ENCODE measurements around the gene NAA38. TPM values are rescaled to one million over a fixed set of nuclear protein-coding genes. Genes with fewer than 3 reads are reported as not detected.

NAA38 gene
- total RNA-seq, 2 experiments from 2014 or later, result 15.4 to 16.3 TPM

- TF ChIP-seq CTCF (IDR thresholded peaks at IDR 0.05), result no peak
- Mint-ChIP-seq H3K9me3 (no peaks in the 10 kb centered on the region), H3K27ac (no peak overlapping the region), H3K27me3 (no peaks in the 10 kb centered on the region), H3K4me3 (no peak overlapping the region), H3K36me3 (ENCODE audit: low read depth) (peaks cover 63% of the 10 kb centered on the region), H3K4me1 (ENCODE audit: low read depth) (peaks cover 12% of the 10 kb centered on the region)
- Histone ChIP-seq H3K27me3 (ENCODE audit: control insufficient read depth in 1 of 2, insufficient read depth in 2 of 2, low read length in 2 of 2) (no peaks in the 10 kb centered on the region), H3K9me3 (ENCODE audit: control insufficient read depth in 1 of 2, insufficient read depth in 1 of 2, low read length in 2 of 2) (no peaks in the 10 kb centered on the region), H3K36me3 (ENCODE audit: insufficient read depth, low read length) (peaks cover 94% of the 10 kb centered on the region), H3K4me1 (ENCODE audit: insufficient read depth, low read length) (peaks cover 11% of the 10 kb centered on the region), H3K27ac (ENCODE audit: low read depth in 1 of 2, low read length in 2 of 2) (no peak overlapping the region), H3K4me3 (ENCODE audit: low read length) (no peak overlapping the region)
- no peak for ATAC-seq (ENCODE audit: poor library complexity)
- no peak for DNase-seq
- ChIA-PET POLR2A (interaction anchor here (1.4 kb wide), 1 partner anchor 96 kb away, joined by 3 read pairs; no protein-coding TSS in a partner anchor), CTCF (no interaction called here)
- intact Hi-C loops (cut with DNase I, micrococcal nuclease), result loop anchor here in 1 of 2 experiments (5.0 kb wide), 1 partner anchor 72 kb away; no protein-coding TSS in a partner anchor
These were observed 36.9 kb upstream of the NAA38 start for GRCh38 chr17:7894226-7894625.

- Mint-ChIP-seq H3K4me3 (no peak overlapping the region), H3K9me3 (no peaks in the 10 kb centered on the region), H3K4me1 (ENCODE audit: low read depth) (peaks cover 12% of the 10 kb centered on the region), H3K27ac (no peak overlapping the region), H3K36me3 (ENCODE audit: low read depth) (peaks cover 54% of the 10 kb centered on the region), H3K27me3 (no peaks in the 10 kb centered on the region)
- CTCF ChIA-PET, result no interaction called here
- no peak for ATAC-seq (ENCODE audit: poor library complexity)
- Histone ChIP-seq H3K4me3 (ENCODE audit: low read length) (no peak overlapping the region), H3K36me3 (ENCODE audit: insufficient read depth, low read length) (peaks cover 85% of the 10 kb centered on the region), H3K9me3 (ENCODE audit: control insufficient read depth in 1 of 2, insufficient read depth in 1 of 2, low read length in 2 of 2) (no peaks in the 10 kb centered on the region), H3K4me1 (ENCODE audit: insufficient read depth, low read length) (peaks cover 20% of the 10 kb centered on the region), H3K27ac (ENCODE audit: low read depth in 1 of 2, low read length in 2 of 2) (no peak overlapping the region), H3K27me3 (ENCODE audit: control insufficient read depth in 1 of 2, insufficient read depth in 2 of 2, low read length in 2 of 2) (no peaks in the 10 kb centered on the region)
- intact Hi-C loops (cut with DNase I, micrococcal nuclease), result loop anchor here in 1 of 2 experiments (5.0 kb wide), 1 partner anchor 71 kb away; no protein-coding TSS in a partner anchor
- no peak for DNase-seq
- POLR2A ChIA-PET, result interaction anchor here (1.4 kb wide), 1 partner anchor 97 kb away, joined by 3 read pairs; no protein-coding TSS in a partner anchor
- TF ChIP-seq CTCF (IDR thresholded peaks at IDR 0.05), result no peak
These were observed 36.0 kb upstream of the NAA38 start for GRCh38 chr17:7893187-7893880.

- ChIA-PET CTCF (interaction anchor here (0.6 kb wide), 1 partner anchor 27 kb away, joined by 3 read pairs; no protein-coding TSS in a partner anchor), POLR2A (interaction anchor here (0.7 kb wide), 1 partner anchor 27 kb away, joined by 3 read pairs; the partner anchor contains the start of gene RNF227)
- H3K27ac Mint-ChIP-seq, result no peak overlapping the region
- peaks cover 6% of the 10 kb centered on the region for H3K4me1 Mint-ChIP-seq (ENCODE audit: low read depth)
- no peaks in the 10 kb centered on the region for H3K9me3 Mint-ChIP-seq
- H3K36me3 Mint-ChIP-seq (ENCODE audit: low read depth), result peaks cover 15% of the 10 kb centered on the region
- Histone ChIP-seq H3K36me3 (ENCODE audit: insufficient read depth, low read length) (peaks cover 48% of the 10 kb centered on the region), H3K27me3 (ENCODE audit: control insufficient read depth in 1 of 2, insufficient read depth in 2 of 2, low read length in 2 of 2) (no peaks in the 10 kb centered on the region), H3K27ac (ENCODE audit: low read depth in 1 of 2, low read length in 2 of 2) (peak overlapping the region; percentile 54 to 75), H3K4me1 (ENCODE audit: insufficient read depth, low read length) (peaks cover 43% of the 10 kb centered on the region), H3K9me3 (ENCODE audit: control insufficient read depth in 1 of 2, insufficient read depth in 1 of 2, low read length in 2 of 2) (no peaks in the 10 kb centered on the region), H3K4me3 (ENCODE audit: low read length) (no peak overlapping the region)
- intact Hi-C loops (cut with DNase I, micrococcal nuclease), result loop anchor here (2.0 to 5.0 kb wide), 3 partner anchors 23 to 43 kb away; partner anchors contain the start of genes CNTROB (in 1 of the 2) and TRAPPC1 (in 1 of the 2)
- H3K27me3 Mint-ChIP-seq, result no peaks in the 10 kb centered on the region
- no peak for ATAC-seq (ENCODE audit: poor library complexity)
- TF ChIP-seq CTCF (IDR thresholded peaks at IDR 0.05), result peak; percentile 12
- no peak overlapping the region for H3K4me3 Mint-ChIP-seq
- DNase-seq, result peak in 10 of 14 experiments; percentile 13 to 73 (median 41)
These were observed 32.0 kb upstream of the NAA38 start for GRCh38 chr17:7889166-7889955.

Measured in CD4-positive, alpha-beta T cell (primary cell).